Measurements from ENCODE around the gene PPARA. TPM values are rescaled to one million over a fixed set of nuclear protein-coding genes. Genes with fewer than 3 reads are reported as not detected.

The PPARA gene
- total RNA-seq (2012; rRNA removed) = 9.0 and 14.2 TPM in 2 replicates

DNA sequence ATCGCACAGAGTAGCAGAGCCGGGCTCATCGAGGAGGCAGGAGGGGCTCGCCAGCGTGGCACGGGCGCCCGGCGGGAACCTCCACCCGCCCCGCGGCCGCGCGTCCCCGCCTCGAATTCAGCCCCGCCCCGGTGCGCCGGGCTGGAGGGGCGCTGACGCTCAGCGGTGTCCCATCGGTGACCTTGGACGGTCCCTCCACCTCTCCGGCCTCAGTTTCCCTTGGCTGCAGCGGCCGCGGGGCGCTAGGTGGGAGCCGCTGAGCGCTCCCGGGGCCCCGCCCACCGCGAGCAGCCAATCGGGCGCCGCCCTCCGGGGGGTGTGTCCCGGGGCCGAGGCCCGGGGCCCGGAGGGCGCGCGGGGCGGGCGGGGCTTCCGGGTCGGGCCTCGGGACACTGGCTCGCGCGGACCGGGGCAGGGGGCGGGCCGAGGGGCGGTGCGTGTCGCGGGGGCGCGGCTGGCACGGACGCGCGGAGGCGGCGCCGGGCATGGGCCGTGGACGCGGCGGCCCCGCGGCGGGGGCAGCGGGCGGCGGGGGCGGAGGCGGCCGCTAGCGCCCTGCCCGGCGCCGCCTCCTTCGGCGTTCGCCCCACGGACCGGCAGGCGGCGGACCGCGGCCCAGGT lies at the start of gene PPARA:
Gene PPARA, plus strand, starts transcription at position 493 of the 621 bp plus-strand sequence. CDS start 47,858 bp downstream, outside the sequence.
- Histone ChIP-seq H3K27me3 (ENCODE audit: control insufficient read depth, insufficient read depth, low read length) (peaks cover 46% of the 10 kb centered on the region), H3K9ac (ENCODE audit: low read depth, low read length) (peak within 1 kb of the TSS; percentile 83), H3K36me3 (ENCODE audit: insufficient read depth, low read length) (peaks cover 4% of the 10 kb centered on the region), H3K4me1 (ENCODE audit: control insufficient read depth, insufficient read depth, low read length) (peaks cover 16% of the 10 kb centered on the region), H3K9me3 (replicated peaks; ENCODE audit: low read length) (no peaks in the 10 kb centered on the region), H3K4me3 (ENCODE audit: low read length) (peak within 1 kb of the TSS; percentile 95), H3K4me2 (ENCODE audit: low read length) (peak within 1 kb of the TSS; percentile 100)

DNA sequence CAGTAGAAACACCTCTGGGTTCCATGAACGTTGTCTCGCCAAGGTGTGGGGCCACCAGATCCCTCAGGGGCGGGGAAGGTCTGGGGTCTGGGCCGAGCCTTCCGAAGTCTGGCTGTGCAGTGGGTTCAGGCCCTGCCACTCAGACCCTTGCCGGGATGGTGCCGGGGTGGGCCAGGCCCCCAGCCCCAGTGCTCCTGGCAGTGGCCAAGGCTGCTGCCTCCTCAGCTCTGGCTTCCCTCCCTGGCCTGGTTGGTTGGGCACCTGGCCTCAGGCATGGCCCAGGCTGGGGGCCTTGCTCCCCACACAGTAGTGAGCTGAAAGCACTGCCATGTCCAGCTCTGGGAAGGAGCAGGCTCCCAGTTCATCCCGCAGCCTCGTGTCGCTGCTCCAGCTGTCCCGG lies 48.2 kb upstream of the PPARA start:
- no peak overlapping the region for H3K4me3 ChIP-seq (ENCODE audit: low read length)
- H3K27me3 ChIP-seq (ENCODE audit: control insufficient read depth, insufficient read depth, low read length) = no peaks in the 10 kb centered on the region
- peaks cover 94% of the 10 kb centered on the region for H3K36me3 ChIP-seq (ENCODE audit: insufficient read depth, low read length)
- peak overlapping the region; percentile 2 for H3K4me2 ChIP-seq (ENCODE audit: low read length)
- peaks cover 99% of the 10 kb centered on the region for H3K4me1 ChIP-seq (ENCODE audit: control insufficient read depth, insufficient read depth, low read length)
- no peaks in the 10 kb centered on the region for H3K9me3 ChIP-seq (replicated peaks; ENCODE audit: low read length)
- peak overlapping the region; percentile 66 for H3K9ac ChIP-seq (ENCODE audit: low read depth, low read length)

DNA sequence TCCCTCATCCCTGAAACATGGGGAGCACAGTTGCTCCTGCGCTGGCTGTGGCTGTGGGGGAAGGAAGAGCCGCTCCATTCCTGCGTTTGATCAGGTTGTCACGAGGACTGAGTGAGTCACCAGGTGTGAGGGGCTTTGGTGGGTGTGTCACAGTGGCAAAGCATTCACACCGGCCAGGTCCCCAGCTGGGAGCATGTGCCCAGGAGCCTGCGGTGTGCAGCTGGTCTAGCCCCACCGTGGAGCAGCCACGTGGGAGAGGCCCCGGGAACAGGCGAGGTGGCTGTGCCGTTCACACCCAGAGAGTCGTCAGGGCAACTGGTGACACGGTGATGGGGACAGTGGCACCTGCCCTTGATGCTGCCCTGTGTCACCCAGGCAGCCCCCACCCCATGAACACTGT lies 47.6 kb upstream of the PPARA start:
- Histone ChIP-seq H3K36me3 (ENCODE audit: insufficient read depth, low read length) (peaks cover 94% of the 10 kb centered on the region), H3K9ac (ENCODE audit: low read depth, low read length) (peak overlapping the region; percentile 66), H3K4me3 (ENCODE audit: low read length) (no peak overlapping the region), H3K4me2 (ENCODE audit: low read length) (peak overlapping the region; percentile 39), H3K9me3 (replicated peaks; ENCODE audit: low read length) (no peaks in the 10 kb centered on the region), H3K27me3 (ENCODE audit: control insufficient read depth, insufficient read depth, low read length) (no peaks in the 10 kb centered on the region), H3K4me1 (ENCODE audit: control insufficient read depth, insufficient read depth, low read length) (peaks cover 99% of the 10 kb centered on the region)

DNA sequence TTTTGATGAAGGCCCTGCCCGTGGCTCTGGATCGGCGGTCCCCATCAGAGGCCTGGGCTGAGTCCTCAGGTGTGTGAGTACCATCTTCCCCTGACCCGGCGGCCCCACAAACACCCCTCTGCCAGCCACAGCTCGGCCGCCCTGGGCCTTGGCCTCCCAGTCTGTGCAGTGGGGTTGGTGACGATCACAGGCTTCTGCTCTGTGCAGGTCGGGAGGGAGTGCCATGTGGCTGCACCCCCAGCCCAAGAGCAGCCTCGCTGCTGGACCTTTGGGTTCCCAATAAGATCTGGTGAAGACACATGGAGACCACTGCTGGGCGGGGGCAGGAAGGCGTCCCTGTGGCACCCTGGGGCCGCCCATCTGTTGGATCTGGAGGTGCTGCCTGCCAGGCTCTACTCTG lies 47.1 kb upstream of the PPARA start:
- Histone ChIP-seq H3K4me1 (ENCODE audit: control insufficient read depth, insufficient read depth, low read length) (peaks cover 99% of the 10 kb centered on the region), H3K4me2 (ENCODE audit: low read length) (peak overlapping the region; percentile 39), H3K27me3 (ENCODE audit: control insufficient read depth, insufficient read depth, low read length) (no peaks in the 10 kb centered on the region), H3K36me3 (ENCODE audit: insufficient read depth, low read length) (peaks cover 93% of the 10 kb centered on the region), H3K9ac (ENCODE audit: low read depth, low read length) (peak overlapping the region; percentile 66), H3K9me3 (replicated peaks; ENCODE audit: low read length) (no peaks in the 10 kb centered on the region), H3K4me3 (ENCODE audit: low read length) (no peak overlapping the region)

DNA sequence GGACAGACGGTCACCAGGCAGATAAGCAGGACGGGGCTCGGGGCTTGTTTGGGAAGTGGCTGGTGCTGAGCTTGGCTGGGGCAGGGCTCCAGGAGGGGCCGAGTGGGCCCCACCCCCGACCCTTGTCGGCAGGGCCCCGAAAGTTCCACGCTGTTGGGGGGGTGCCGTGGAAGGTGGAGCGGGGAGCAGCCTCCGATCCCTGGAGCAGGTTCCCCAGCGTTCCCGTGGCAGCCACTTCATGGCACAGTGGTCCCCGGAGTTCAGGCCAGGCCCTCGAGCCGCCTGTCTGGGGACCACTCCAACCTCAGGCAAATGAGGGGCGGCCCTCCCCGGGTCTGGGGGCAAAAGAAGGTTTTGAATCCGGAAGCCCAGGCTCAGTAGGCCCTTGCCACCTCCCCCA lies 46.7 kb upstream of the PPARA start:
- Histone ChIP-seq H3K9ac (ENCODE audit: low read depth, low read length) (peak overlapping the region; percentile 66), H3K4me1 (ENCODE audit: control insufficient read depth, insufficient read depth, low read length) (peaks cover 99% of the 10 kb centered on the region), H3K4me3 (ENCODE audit: low read length) (no peak overlapping the region), H3K9me3 (replicated peaks; ENCODE audit: low read length) (no peaks in the 10 kb centered on the region), H3K36me3 (ENCODE audit: insufficient read depth, low read length) (peaks cover 93% of the 10 kb centered on the region), H3K4me2 (ENCODE audit: low read length) (peak overlapping the region; percentile 39), H3K27me3 (ENCODE audit: control insufficient read depth, insufficient read depth, low read length) (no peaks in the 10 kb centered on the region)

DNA sequence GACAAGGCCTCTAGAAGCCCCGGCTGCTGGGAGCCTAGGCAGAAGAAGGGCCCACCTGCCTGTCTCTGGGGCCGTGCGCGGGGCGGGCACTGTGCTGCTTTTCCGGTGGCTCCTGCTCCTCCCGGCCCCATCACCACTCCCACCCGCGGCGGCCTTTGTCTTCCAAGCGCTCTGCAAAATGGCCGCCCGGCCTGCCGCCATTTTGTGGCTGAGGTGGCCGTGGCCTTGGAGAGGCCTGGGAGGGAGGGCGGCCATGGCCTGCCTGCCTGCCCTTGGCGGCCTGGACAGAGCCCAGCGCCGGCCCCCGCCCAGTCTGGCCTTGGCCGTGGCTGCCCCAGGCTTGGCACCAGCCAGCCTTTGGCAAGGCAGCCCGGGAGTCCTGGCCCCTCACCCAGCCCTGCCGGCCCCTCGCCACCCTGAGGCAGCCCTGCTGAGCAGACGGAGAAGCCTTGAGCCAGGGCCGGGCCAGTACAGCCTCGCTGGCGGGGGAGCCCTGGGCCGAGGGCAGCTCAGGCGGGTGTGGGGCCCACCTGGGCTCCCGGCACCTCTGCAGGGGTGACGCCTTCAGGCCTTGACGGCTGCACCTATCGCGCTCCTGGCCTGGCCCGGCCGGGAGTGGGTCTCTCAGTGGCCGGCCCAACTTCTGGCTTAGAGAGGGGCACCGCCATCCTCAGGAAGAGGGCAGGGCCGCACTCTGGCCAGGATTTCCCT lies 46.0 kb upstream of the PPARA start:
- Histone ChIP-seq H3K4me3 (ENCODE audit: low read length) (no peak overlapping the region), H3K4me2 (ENCODE audit: low read length) (peak overlapping the region; percentile 39), H3K9me3 (replicated peaks; ENCODE audit: low read length) (no peaks in the 10 kb centered on the region), H3K4me1 (ENCODE audit: control insufficient read depth, insufficient read depth, low read length) (peaks cover 99% of the 10 kb centered on the region), H3K36me3 (ENCODE audit: insufficient read depth, low read length) (peaks cover 92% of the 10 kb centered on the region), H3K9ac (ENCODE audit: low read depth, low read length) (peak overlapping the region; percentile 66), H3K27me3 (ENCODE audit: control insufficient read depth, insufficient read depth, low read length) (no peaks in the 10 kb centered on the region)

DNA sequence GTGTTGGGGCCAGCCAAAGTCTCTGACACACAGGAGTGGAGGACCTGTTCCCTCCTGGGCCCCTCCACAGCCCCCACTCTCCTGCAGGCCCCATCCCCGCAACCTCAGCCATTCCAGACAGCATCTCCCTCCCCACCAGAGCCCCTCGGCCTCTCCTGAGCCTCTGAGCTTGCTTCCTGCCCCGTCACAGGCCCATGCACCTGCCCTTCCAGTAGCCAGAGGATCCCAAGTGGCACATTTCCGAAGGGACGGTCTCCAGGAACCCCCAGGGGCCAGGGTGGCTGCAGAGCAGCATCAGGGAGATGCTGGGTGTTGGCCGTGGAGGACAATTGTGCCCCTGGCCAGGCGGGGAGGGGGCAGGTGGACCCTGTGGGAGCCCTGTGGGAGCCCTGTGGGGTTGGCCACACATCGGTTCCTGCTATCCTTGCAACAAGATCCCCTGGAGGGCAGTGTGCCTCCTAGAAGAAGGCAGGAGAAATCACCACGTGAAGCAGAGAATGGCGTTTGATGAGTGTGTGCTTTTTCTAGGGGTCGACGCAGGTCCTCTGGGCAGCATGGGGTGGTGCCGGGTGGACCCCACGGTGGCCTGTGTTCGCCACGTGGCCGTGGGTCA lies 45.3 kb upstream of the PPARA start:
- Histone ChIP-seq H3K4me2 (ENCODE audit: low read length) (peak overlapping the region; percentile 31), H3K4me1 (ENCODE audit: control insufficient read depth, insufficient read depth, low read length) (peaks cover 99% of the 10 kb centered on the region), H3K4me3 (ENCODE audit: low read length) (no peak overlapping the region), H3K9ac (ENCODE audit: low read depth, low read length) (peak overlapping the region; percentile 66), H3K27me3 (ENCODE audit: control insufficient read depth, insufficient read depth, low read length) (no peaks in the 10 kb centered on the region), H3K36me3 (ENCODE audit: insufficient read depth, low read length) (peaks cover 92% of the 10 kb centered on the region), H3K9me3 (replicated peaks; ENCODE audit: low read length) (no peaks in the 10 kb centered on the region)

DNA sequence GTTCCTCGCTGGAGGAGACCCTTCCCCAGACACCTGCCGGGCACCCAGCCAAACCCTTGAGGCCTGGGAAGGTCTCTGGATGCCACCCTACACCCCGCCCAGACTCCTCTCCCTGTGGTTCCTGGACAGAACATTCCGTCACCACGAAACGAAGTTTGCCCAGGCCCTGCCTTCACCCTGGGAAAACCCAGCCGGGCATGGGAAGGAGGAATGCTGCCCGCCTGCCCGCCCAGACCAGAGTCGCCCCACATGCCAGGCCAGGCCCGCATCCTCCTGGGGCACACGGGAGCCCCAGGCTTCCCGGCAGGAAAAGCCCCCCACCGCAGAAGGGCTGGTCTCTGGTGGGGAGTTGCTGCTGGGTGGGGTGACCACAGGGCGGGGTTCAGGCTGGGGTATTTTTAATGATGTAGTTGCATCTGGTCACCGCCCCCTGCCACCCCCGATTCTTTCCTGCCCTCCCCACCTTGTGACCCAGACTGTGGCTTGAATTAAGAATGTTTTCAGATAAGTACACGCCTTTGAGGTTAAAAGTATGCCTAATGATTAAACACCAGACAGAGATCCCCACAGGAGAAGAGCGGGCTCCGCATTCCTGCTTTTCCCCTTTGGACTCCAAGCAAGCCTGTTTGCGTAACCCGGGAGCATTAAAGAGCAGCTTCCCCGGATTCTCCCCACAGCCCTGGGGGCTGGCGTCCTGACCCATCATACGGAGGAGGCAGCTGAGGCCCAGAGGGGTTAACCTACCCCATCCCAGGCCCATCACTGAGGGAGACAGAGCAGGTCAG lies 44.6 kb upstream of the PPARA start:
- H3K4me1 ChIP-seq (ENCODE audit: control insufficient read depth, insufficient read depth, low read length) = peaks cover 99% of the 10 kb centered on the region
- H3K36me3 ChIP-seq (ENCODE audit: insufficient read depth, low read length) = peaks cover 92% of the 10 kb centered on the region
- H3K9me3 ChIP-seq (replicated peaks; ENCODE audit: low read length) = no peaks in the 10 kb centered on the region
- H3K4me3 ChIP-seq (ENCODE audit: low read length) = no peak overlapping the region
- peak overlapping the region; percentile 66 for H3K9ac ChIP-seq (ENCODE audit: low read depth, low read length)
- H3K27me3 ChIP-seq (ENCODE audit: control insufficient read depth, insufficient read depth, low read length) = no peaks in the 10 kb centered on the region
- peak overlapping the region; percentile 53 for H3K4me2 ChIP-seq (ENCODE audit: low read length)

DNA sequence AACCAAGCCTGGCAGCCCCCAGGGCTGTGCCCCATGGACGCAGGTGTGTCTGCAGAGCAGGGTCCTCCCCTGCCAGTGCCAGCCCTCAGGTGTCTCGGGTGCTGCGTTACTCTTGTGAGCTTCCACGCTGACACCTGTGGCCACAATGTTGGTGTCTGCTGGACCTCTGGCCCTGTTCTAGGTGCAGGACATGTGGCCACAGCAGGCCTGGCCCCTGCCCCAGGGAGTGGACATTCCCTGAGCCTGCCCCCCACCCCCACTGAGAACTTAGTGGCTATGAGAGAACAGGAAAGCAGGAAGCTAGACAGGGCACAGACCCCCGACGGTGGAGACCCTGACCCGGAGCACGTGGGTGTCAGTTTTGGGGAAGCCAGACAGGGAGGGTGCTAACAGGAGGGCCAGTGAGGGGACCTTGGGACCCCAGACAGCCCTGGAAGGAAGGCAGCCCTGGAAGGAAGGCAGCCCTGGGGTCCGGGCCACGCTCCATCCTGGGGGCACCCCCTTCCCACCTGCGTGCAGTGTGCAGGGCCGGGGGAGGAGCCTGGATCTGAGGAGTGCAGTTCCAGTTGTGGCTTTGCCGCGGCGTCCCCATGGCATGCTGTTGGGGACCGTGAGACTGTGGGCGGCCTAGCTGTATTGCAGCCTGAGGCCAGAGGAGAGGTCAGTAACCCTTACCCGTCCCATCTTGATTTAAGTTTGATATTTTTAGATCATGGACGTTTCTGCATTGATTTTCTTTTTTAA lies 43.9 kb upstream of the PPARA start:
- Histone ChIP-seq H3K4me1 (ENCODE audit: control insufficient read depth, insufficient read depth, low read length) (peaks cover 98% of the 10 kb centered on the region), H3K9me3 (replicated peaks; ENCODE audit: low read length) (no peaks in the 10 kb centered on the region), H3K4me3 (ENCODE audit: low read length) (no peak overlapping the region), H3K4me2 (ENCODE audit: low read length) (peak overlapping the region; percentile 53), H3K36me3 (ENCODE audit: insufficient read depth, low read length) (peaks cover 90% of the 10 kb centered on the region), H3K27me3 (ENCODE audit: control insufficient read depth, insufficient read depth, low read length) (no peaks in the 10 kb centered on the region), H3K9ac (ENCODE audit: low read depth, low read length) (peak overlapping the region; percentile 66)

DNA sequence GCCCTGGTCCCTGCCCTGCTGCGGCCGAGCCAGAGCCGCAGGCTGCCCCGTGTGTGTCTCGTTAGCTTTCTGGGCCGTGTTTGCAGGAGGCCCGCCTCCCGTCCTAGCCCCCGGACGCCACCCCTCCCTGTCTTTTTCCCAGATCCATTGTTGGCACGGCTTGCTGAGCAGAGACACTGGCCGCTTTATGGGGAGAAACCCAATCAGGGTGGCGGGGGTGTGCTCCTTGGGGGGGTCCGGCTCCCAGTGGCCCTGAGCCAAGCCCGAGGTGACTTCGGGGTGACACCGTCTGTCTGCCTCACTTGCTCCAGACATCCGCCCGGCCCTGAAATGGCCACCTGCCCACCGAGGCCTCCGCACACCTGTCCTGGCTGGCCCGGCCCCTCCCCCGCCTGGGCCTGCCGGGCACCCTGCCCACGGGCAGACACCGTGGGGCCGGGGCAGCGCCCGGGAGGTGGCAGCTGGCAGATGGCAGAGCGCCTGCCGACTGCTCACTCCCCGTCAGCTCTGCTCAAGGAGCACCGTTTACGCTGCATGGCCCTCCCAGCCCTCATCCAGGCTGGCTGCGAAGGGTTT lies 43.1 kb upstream of the PPARA start:
- H3K4me2 ChIP-seq (ENCODE audit: low read length) = peak overlapping the region; percentile 53
- peak overlapping the region; percentile 66 for H3K9ac ChIP-seq (ENCODE audit: low read depth, low read length)
- H3K4me1 ChIP-seq (ENCODE audit: control insufficient read depth, insufficient read depth, low read length) = peaks cover 97% of the 10 kb centered on the region
- no peak overlapping the region for H3K4me3 ChIP-seq (ENCODE audit: low read length)
- no peaks in the 10 kb centered on the region for H3K27me3 ChIP-seq (ENCODE audit: control insufficient read depth, insufficient read depth, low read length)
- H3K9me3 ChIP-seq (replicated peaks; ENCODE audit: low read length) = no peaks in the 10 kb centered on the region
- H3K36me3 ChIP-seq (ENCODE audit: insufficient read depth, low read length) = peaks cover 90% of the 10 kb centered on the region

Data from skeletal muscle satellite cell (primary cell).